Activated naive CD8-positive, alpha-beta T cell (primary cell): ENCODE results near the gene TNK1.
"Not testable (repeated sequence)": the region's sequence is repeated elsewhere in the genome, so short reads cannot be mapped to it uniquely, and the experiment has no call there.

ENCODE experiments used
- H3K27ac Mint-ChIP-seq: one replicate; pipeline ENCODE4 v1.8.0; 2021; ENCODE audit warnings: mixed read lengths
- H3K27me3 Mint-ChIP-seq: one replicate; pipeline ENCODE4 v1.8.0; 2021; ENCODE audit warnings: mixed read lengths
- H3K36me3 Mint-ChIP-seq: one replicate; pipeline ENCODE4 v1.8.0; 2021; ENCODE audit warnings: mixed read lengths
- H3K4me1 Mint-ChIP-seq: one replicate; pipeline ENCODE4 v1.8.0; 2021; ENCODE audit warnings: low read depth, mixed read lengths
- H3K4me3 Mint-ChIP-seq: one replicate; pipeline ENCODE4 v1.8.0; 2021; ENCODE audit warnings: mild to moderate bottlenecking, mixed read lengths
- H3K9me3 Mint-ChIP-seq: one replicate; pipeline ENCODE4 v1.8.0; 2021; ENCODE audit warnings: low read depth, mixed read lengths

The TNK1 gene

DNA sequence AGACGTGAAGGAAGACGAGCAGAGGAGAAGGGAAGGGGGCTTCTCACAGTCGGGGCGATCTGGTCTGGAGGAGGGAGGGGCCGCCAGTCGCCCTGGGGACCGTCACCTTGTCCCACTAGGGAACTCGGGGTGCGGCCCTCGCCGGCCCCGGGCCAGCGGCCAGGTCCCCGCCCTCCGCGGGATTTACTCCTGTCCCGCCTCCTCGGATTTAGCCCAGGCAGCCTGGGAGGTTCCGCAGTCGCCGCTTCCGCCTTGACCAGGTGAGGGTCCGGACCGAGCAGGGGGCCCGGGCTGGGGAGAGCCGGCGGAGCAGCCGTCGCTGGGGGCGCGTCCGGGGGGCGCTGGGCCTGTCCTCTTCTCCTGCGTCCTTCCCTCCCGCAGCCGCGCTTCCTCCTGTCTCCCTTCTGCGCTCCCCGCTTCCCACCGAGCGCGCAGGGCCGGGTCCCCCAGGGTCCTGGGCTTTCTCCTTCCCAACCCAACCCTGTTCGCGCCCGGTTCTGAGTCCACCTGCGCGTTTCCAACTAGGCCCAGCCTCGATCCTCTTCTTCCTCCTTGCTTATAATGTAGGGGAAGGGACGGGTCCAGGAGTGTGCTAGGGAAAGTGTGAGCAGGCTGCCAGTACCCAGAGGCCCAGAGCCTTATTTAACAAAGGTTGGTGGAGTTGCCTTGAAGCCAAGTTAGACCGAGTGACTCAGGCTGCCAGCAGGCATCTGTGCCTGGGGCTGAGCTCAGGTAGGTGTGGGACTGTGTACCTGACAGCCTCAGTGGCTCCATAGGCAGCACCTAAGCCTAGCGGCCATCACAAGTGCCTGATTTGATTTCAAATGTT lies at the start of gene TNK1:
Gene TNK1, plus strand, starts transcription at position 235 of the 829 bp plus-strand sequence. CDS start 1,838 bp downstream, outside the sequence.
- H3K4me3 Mint-ChIP-seq = peak within 1 kb of the TSS; percentile 47
- peaks cover 5% of the 10 kb centered on the region for H3K36me3 Mint-ChIP-seq
- peaks cover 10% of the 10 kb centered on the region for H3K4me1 Mint-ChIP-seq
- H3K27ac Mint-ChIP-seq = peak within 1 kb of the TSS; percentile 16
- no peaks in the 10 kb centered on the region for H3K9me3 Mint-ChIP-seq
- H3K27me3 Mint-ChIP-seq = peaks cover 25% of the 10 kb centered on the region

DNA sequence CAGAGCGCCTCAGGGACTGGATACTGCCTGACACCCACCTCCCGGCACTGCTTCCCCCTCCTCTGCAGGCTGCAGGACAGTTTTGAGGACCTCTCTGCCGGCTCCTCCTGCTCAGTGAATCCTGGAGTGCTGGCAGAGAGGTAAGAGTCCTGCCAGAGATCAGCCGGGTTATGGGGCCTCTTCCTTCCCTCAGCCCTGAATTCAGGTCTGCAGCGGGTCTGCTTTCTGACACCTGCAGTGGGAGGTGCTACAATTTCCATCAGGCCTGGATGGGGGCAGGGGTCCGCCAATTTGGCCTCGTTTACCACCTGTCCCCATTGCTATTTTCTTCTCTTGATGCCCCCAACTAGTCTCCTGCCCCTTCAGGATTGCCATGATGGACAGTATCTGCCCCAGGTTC lies 48.8 kb upstream of the TNK1 start:
- Mint-ChIP-seq H3K4me1 (peaks cover 63% of the 10 kb centered on the region), H3K27me3 (no peaks in the 10 kb centered on the region)

DNA sequence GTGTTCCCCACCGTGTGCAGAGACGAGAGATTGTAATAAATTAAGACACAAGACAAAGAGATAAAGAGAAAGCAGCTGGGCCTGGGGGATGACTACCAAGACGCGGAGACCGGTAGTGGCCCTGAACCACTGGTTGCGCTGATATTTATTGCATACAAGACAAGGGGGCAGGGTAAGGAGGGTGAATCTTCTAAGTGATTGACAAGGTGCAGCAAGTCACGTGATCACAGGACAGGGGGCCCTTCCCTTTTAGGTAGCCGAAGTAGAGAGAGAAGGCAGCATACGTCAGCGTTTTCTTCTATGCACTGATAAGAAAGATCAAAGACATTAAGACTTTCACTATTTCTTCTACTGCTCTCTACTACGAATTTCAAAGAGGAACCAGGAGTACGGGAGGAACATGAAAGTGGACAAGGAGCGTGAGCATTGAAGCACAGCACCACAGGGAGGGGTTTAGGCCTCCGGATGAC lies 48.3 kb upstream of the TNK1 start:
- not testable (repeated sequence) for H3K9me3 Mint-ChIP-seq, H3K36me3 Mint-ChIP-seq, H3K27me3 Mint-ChIP-seq
- Mint-ChIP-seq H3K4me1 (peaks cover 66% of the 10 kb centered on the region), H3K27ac (peak overlapping the region; percentile 86), H3K4me3 (peak overlapping the region; percentile 68)

More for the DNA sequence above, 48.8 kb upstream of the TNK1 start:
- H3K4me3 Mint-ChIP-seq = peak overlapping the region; percentile 68
- peaks cover 2% of the 10 kb centered on the region for H3K36me3 Mint-ChIP-seq
- no peaks in the 10 kb centered on the region for H3K9me3 Mint-ChIP-seq
- H3K27ac Mint-ChIP-seq = peak overlapping the region; percentile 86

DNA sequence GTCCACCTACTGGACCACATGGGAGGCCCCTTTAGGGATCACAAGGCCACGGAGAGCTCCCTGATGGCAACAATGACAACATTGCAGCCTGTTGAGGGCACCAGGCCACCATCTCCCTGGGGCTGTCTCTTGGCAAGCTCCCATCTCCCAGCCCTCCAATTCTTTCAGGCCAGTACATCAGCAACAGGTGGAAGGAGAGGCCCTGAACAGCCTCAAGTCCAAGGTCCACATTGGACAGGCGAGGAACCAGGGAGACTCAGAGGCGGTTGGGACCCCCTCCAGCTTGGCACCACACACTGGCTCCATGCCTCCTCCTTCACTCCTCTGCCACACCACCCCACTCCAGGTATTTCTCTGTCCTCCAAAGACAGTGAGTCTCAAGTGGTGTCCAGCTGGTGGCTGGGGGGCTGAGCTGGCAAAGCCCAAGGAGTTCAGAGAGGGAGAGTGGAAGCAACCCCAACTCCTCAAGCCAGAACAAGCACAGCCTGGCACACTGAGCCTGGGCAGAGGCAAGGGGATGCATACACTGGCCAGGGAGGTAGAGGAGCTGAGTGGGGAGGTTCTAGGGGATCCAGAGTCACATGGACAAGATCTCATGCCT lies 45.9 kb upstream of the TNK1 start:
- Mint-ChIP-seq H3K4me3 (peak overlapping the region; percentile 92), H3K4me1 (peaks cover 58% of the 10 kb centered on the region), H3K9me3 (no peaks in the 10 kb centered on the region), H3K36me3 (peaks cover 3% of the 10 kb centered on the region), H3K27ac (peak overlapping the region; percentile 96), H3K27me3 (no peaks in the 10 kb centered on the region)

DNA sequence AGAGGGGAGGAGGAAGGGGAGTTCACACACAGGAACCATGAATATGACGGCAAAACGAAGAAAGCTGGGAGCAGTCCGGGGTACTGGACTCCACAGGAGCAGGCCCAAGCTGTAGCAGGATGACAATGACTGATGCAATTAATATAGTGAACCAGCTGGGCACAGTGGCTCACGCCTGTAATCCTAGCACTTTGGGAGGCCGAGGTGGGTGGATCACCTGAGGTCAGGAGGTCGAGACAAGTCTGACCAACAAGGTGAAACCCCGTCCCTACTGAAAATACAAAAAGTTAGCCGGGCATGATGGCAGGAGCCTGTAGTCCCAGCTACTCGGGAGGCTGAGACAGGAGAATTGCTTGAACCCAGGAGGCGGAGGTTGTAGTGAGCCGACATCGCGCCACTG lies 45.1 kb upstream of the TNK1 start:
- H3K27me3 Mint-ChIP-seq, H3K36me3 Mint-ChIP-seq, H3K9me3 Mint-ChIP-seq: not testable (repeated sequence)
- H3K27ac Mint-ChIP-seq = peak overlapping the region; percentile 96
- peak overlapping the region; percentile 92 for H3K4me3 Mint-ChIP-seq
- peaks cover 56% of the 10 kb centered on the region for H3K4me1 Mint-ChIP-seq

DNA sequence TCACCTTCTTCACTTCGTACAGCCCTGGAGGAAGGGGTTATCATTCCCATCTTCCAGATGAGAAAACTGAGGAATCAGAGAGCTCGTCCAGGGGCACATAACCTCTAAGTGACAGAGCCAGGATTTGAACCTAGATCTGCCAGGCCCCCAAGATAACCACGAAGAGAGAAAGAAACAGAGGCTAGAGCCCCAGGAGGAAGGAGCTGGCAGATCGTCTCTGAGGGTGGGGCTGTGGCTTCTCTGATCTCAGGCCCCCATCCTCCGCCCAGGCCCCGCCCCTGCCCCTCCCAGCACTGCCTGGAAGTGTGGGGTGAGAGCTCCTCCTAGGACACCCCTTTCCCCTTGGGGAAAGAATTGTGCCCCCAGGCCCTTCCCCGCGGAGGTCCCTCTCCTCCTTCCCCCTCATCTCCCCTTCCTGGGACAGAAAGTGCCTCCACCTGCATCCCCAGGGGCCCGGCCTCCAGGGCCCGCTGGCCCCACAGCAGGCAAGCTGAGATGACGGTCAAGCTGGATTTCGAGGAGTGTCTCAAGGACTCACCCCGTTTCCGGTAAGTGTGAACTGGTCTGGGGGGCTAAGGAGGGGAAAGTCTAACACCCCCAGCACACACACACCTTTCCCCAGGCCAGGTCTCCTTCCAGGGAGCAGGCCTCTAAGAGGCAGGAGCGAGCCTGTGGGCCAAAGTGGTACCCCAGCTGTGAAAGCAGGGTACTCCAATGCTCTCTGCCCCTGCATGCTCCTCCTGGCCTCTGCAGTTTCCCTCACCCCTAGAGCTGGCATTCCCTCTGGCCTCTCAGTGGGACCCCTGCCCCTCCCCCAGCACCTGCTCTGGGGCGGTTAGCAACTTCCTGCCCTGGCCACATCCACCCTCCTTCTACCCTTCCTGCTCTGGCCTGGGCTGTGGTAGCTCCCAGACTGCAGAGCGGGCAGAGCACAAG lies 44.4 kb upstream of the TNK1 start, which contains the start of gene ACAP1:
Gene ACAP1, plus strand, starts transcription at position 290 of the 936 bp plus-strand sequence. Its CDS starts 206 bp downstream, at position 496.
- Mint-ChIP-seq H3K9me3 (no peaks in the 10 kb centered on the region), H3K27me3 (no peaks in the 10 kb centered on the region), H3K27ac (peak within 1 kb of the TSS; percentile 96), H3K36me3 (peaks cover 5% of the 10 kb centered on the region), H3K4me3 (peak within 1 kb of the TSS; percentile 92), H3K4me1 (peaks cover 57% of the 10 kb centered on the region)

DNA sequence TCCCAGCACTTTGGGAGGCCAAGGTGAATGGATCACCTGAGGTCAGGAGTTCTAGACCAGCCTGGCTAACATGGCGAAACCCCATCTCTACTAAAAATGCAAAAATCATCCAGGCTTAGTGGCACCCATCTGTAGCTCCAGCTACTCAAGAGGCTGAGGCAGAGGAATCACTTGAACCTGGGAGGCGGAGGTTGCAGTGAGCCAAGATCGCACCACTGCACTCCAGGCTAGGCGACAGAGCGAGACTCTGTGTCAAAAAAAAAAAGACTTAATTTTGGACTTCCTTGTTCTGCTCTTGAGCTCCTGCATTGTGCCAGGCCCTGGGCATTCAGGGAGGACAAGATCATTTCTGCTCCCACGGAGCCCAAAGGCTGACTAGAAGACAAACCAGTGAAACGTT lies 43.3 kb upstream of the TNK1 start:
- not testable (repeated sequence) for H3K9me3 Mint-ChIP-seq, H3K36me3 Mint-ChIP-seq, H3K27me3 Mint-ChIP-seq
- H3K4me1 Mint-ChIP-seq = peaks cover 52% of the 10 kb centered on the region
- H3K4me3 Mint-ChIP-seq = peak overlapping the region; percentile 92
- peak overlapping the region; percentile 96 for H3K27ac Mint-ChIP-seq

DNA sequence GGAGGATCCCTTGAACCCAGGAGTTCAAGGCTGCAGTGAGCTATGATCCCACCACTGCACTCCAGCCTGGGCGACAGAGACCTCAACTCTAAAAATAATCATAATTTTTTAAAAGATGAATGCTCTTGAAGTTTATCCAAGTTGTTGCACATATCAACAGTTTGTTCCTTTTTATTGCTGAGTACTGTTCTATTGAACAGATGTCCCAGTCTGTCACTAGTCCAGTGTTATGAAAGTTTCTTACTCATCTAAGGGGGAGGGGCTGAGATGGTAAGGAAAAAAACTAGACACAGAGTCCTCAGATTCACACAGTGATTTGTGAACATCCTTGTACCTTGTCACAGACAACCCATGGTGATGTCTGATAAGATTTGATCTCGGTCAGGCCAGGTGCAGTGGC lies 40.7 kb upstream of the TNK1 start:
- Mint-ChIP-seq H3K27me3 (no peaks in the 10 kb centered on the region), H3K4me1 (peaks cover 40% of the 10 kb centered on the region), H3K9me3 (no peaks in the 10 kb centered on the region), H3K4me3 (no peak overlapping the region), H3K27ac (peak overlapping the region; percentile 58), H3K36me3 (peaks cover 6% of the 10 kb centered on the region)

DNA sequence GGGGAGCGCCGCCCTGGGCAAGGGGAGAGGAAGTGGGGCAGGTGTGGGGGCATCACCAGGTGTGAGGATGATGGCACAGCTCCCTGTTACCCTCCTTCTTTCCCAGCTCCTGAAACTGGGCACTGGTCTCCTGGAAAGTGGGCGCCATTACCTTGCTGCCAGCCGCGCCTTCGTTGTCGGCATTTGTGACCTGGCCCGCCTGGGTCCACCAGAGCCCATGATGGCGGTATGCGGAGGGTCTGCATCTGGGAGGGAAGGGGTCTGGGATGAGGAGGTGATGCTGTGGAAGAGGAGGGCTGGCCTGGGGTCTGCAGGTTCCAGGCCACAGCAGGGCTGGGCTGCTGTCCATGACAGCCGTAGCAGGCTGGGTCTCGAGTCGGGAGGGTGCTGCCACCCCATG lies 39.0 kb upstream of the TNK1 start:
- H3K4me3 Mint-ChIP-seq = no peak overlapping the region
- H3K27me3 Mint-ChIP-seq = no peaks in the 10 kb centered on the region
- peaks cover 28% of the 10 kb centered on the region for H3K4me1 Mint-ChIP-seq
- no peaks in the 10 kb centered on the region for H3K9me3 Mint-ChIP-seq
- H3K36me3 Mint-ChIP-seq = peaks cover 6% of the 10 kb centered on the region
- peak overlapping the region; percentile 22 for H3K27ac Mint-ChIP-seq

DNA sequence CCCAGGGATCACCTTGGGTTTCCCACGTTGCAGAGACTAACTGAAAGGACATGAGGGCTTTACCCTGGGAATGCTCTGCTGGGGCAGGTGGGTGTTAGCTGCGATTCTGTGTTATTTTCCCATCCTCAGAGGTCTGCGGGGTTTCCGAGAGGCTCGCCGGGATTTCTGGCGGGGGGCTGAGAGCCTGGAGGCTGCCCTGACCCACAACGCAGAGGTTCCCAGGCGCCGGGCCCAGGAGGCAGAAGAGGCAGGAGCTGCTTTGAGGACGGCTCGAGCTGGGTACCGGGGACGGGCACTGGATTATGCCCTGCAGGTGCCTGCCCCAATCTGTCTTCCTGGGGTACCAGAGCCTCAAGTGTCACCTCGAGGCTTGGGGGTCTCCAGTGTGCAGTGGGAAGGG lies 37.6 kb upstream of the TNK1 start:
- peak overlapping the region; percentile 84 for H3K27ac Mint-ChIP-seq
- H3K9me3 Mint-ChIP-seq = no peaks in the 10 kb centered on the region
- peaks cover 17% of the 10 kb centered on the region for H3K4me1 Mint-ChIP-seq
- H3K36me3 Mint-ChIP-seq = peaks cover 6% of the 10 kb centered on the region
- no peak overlapping the region for H3K4me3 Mint-ChIP-seq
- no peaks in the 10 kb centered on the region for H3K27me3 Mint-ChIP-seq

DNA sequence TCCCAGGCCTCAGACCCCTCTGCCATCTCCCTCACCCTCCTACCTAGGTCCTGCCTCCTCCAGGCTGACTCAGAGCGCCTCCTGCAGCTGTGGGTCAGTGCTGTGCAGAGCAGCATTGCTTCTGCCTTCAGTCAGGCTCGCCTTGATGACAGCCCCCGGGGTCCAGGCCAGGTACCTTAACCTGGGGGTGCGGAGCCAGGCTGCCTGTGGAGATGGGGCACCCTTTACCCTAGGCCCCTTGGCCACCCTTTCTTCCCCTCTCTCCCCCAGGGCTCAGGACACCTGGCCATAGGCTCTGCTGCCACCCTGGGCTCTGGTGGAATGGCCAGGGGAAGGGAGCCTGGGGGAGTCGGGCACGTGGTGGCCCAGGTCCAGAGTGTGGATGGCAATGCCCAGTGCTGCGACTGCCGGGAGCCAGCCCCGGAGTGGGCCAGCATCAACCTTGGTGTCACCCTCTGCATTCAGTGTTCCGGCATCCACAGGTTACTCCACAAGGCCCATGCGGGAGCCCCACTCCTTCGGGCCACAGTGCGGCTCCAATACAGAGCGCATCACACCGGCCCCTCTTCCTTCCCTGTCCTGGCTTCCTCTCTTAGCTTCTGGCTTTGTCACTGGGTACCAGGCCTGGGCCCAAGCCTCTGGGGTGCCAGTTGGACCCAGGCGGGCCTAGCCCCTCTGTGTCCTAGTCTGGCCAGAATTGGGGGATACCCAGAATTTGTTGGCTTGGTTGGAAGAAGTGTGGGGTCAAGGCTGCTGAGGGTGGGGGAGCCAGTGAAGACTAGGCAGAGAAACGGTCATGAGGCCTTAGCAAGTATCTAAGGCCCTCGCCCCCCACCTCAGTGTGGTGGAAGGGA lies 33.9 kb upstream of the TNK1 start:
- Mint-ChIP-seq H3K9me3 (no peaks in the 10 kb centered on the region), H3K4me3 (no peak overlapping the region), H3K4me1 (peaks cover 18% of the 10 kb centered on the region), H3K27ac (no peak overlapping the region), H3K27me3 (no peaks in the 10 kb centered on the region), H3K36me3 (no peaks in the 10 kb centered on the region)

DNA sequence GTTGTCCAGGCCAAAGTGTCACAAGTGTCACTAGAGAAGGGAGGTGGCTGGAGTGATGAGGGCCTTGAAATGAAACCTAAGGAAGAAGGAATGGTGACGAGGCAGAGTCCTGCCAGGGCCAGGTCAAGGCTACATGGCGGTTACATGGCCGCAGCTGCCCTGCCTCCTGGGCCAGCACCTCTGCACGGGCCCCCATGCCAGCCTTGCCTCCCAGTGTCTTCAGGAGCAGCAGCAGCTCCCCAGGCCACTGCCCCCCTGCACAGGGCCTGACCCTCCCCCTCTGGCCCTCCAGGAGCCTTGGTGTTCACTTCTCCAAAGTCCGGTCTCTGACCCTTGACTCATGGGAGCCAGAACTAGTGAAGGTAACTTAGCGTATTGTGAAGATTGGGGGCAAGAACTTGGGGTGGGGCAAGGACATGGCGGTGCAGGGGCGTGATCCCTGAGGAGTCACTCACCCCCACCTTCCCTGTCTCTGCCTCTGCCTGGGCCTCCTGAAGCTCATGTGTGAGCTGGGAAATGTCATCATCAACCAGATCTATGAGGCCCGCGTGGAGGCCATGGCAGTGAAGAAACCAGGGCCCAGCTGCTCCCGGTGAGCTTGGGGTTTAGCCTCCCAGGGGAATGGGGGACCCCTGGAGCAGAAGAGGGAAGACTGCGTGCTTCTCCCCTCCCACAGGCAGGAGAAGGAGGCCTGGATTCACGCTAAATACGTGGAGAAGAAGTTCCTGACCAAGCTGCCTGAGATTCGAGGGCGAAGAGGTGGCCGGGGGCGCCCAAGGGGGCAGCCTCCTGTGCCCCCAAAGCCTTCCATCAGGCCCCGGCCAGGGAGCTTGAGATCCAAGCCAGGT lies 33.0 kb upstream of the TNK1 start:
- no peaks in the 10 kb centered on the region for H3K36me3 Mint-ChIP-seq
- no peaks in the 10 kb centered on the region for H3K27me3 Mint-ChIP-seq
- H3K9me3 Mint-ChIP-seq = no peaks in the 10 kb centered on the region
- no peak overlapping the region for H3K4me3 Mint-ChIP-seq
- peaks cover 23% of the 10 kb centered on the region for H3K4me1 Mint-ChIP-seq
- H3K27ac Mint-ChIP-seq = no peak overlapping the region

DNA sequence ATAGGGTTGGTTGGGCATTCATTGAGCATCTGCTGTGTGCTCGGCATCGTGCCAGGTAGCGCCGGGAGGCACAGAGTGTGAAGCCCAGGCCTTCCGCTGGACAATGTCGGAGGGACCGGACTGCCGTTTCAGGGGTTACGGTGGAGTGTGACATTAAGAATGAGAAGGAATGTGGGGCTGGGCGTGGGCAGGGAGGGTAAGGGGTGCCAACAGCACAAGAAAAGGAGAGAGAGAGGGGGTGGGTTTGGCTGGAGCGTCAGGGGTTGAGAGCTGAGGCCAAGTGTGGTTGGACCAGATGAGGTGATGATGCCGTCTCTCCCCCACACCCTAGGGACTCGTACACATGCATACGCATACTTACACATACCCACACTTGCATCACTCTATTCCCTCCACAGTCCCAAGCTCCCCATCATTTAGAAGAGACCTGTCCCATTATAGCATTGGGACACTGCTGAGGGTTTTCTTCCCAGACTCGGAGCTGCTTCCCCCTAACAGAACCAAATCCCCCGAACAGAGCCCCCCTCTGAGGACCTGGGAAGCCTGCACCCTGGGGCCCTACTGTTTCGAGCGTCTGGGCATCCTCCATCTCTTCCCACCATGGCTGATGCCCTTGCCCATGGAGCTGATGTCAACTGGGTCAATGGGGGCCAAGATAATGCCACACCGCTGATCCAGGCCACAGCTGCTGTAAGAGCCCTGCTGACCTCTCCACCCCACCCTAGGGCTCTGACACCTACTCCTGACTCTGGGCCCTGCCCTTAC lies 32.2 kb upstream of the TNK1 start:
- Mint-ChIP-seq H3K36me3 (no peaks in the 10 kb centered on the region), H3K9me3 (no peaks in the 10 kb centered on the region), H3K4me1 (peaks cover 22% of the 10 kb centered on the region)

More for the DNA sequence above, 32.2 kb upstream of the TNK1 start:
- no peaks in the 10 kb centered on the region for H3K27me3 Mint-ChIP-seq
- no peak overlapping the region for H3K4me3 Mint-ChIP-seq
- H3K27ac Mint-ChIP-seq = no peak overlapping the region
